ENCODE measurements around the gene NFATC1. TPM values are rescaled to one million over a fixed set of nuclear protein-coding genes. Genes with fewer than 3 reads are reported as not detected.

The NFATC1 gene
- total and polyA plus RNA-seq, 2 experiments from 2014 or later: 4.2 to 11.3 TPM

GRCh38 chr18:79511671-79512301, 116.1 kb downstream of the NFATC1 start:
- Histone ChIP-seq H2AFZ (no peak overlapping the region), H3K4me1 (ENCODE audit: insufficient read depth) (peaks cover 16% of the 10 kb centered on the region), H3K79me2 (no peaks in the 10 kb centered on the region), H3K9me2 (replicated peaks; ENCODE audit: insufficient read depth) (no peaks in the 10 kb centered on the region), H4K20me1 (ENCODE audit: insufficient read depth, poor library complexity, severe bottlenecking) (no peaks in the 10 kb centered on the region), H3K27me3 (peaks cover 4% of the 10 kb centered on the region), H3K4me2 (no peak overlapping the region), H3K27ac (no peak overlapping the region), H3K9me3 (ENCODE audit: low read depth) (no peaks in the 10 kb centered on the region), H3K36me3 (replicated peaks; ENCODE audit: insufficient read depth, low read depth) (no peaks in the 10 kb centered on the region), H3K4me3 (no peak overlapping the region)
- TF ChIP-seq EZH2 (IDR thresholded peaks at IDR 0.05; ENCODE audit: borderline replicate concordance): no peak
- no peak for TF ChIP-seq CTCF (IDR thresholded peaks at IDR 0.05; ENCODE audit: poor library complexity)
- no peak for TF ChIP-seq EZH2phosphoT487 (IDR thresholded peaks at IDR 0.05; ENCODE audit: low read depth, severe bottlenecking, unreplicated experiment)
- 85% methylated on average over 22 of the region's 32 CpGs for WGBS (ENCODE audit: low lambda C conversion rate, missing lambda C conversion rate)
- no peak for DNase-seq (ENCODE audit: low spot score)

DNA sequence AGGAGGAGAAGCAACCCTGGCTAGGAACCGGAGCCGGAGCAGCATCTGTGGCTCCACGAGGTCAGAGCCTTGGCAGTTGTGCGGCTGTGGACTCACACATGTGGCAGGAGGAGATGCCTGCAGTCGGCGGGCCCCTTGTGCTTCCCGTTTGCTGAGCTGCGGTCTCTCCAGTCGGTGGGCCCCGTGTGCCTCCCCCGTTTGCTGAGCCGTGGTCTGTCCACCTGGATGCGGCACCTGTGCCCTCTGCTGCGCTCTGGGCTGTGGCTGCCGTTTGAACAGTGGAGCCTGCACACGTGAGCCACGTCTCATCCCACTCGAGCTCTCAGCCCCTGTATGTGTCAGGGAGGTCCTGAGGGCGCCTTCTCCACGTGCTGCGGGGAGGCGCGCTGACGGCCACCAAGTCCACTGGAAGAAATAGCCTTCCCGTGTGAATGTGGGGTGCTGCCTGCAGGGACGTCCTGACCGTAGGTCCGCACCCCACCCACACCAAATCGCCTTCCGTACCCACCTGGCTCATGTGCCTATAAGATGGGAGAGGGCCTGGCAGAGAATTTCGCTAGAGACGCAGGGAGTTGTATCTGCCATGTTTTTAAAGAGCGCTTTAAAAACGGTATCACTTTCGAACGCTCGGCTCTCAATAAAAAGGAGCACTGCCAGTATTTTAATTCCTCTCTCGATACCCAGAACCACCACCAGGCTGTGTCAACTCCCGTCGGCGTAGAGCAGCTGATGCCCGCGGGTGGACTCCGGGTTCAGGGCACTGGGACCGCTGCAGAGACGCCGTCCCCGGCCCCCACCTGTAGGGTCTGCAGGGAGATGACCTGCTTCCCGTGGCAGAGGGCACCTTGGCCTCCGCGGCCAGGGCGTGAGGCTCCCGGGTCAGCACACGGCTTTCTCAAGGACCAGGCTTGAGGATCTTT, 117.0 kb downstream of the NFATC1 start:
- H3K79me2 ChIP-seq: no peaks in the 10 kb centered on the region
- no peak overlapping the region for H3K4me3 ChIP-seq
- no peaks in the 10 kb centered on the region for H3K36me3 ChIP-seq (replicated peaks; ENCODE audit: insufficient read depth, low read depth)
- H4K20me1 ChIP-seq (ENCODE audit: insufficient read depth, poor library complexity, severe bottlenecking): no peaks in the 10 kb centered on the region
- DNase-seq (ENCODE audit: low spot score): no peak
- H3K27me3 ChIP-seq: peaks cover 4% of the 10 kb centered on the region
- H3K4me2 ChIP-seq: no peak overlapping the region
- TF ChIP-seq EZH2 (IDR thresholded peaks at IDR 0.05; ENCODE audit: borderline replicate concordance) (no peak), EZH2phosphoT487 (IDR thresholded peaks at IDR 0.05; ENCODE audit: low read depth, severe bottlenecking, unreplicated experiment) (no peak), CTCF (IDR thresholded peaks at IDR 0.05; ENCODE audit: poor library complexity) (no peak)
- no peak overlapping the region for H2AFZ ChIP-seq
- no peaks in the 10 kb centered on the region for H3K9me3 ChIP-seq (ENCODE audit: low read depth)
- H3K27ac ChIP-seq: no peak overlapping the region
- WGBS (ENCODE audit: low lambda C conversion rate, missing lambda C conversion rate): 96% methylated on average over 54 of the region's 54 CpGs
- peaks cover 8% of the 10 kb centered on the region for H3K4me1 ChIP-seq (ENCODE audit: insufficient read depth)
- no peaks in the 10 kb centered on the region for H3K9me2 ChIP-seq (replicated peaks; ENCODE audit: insufficient read depth)

DNA sequence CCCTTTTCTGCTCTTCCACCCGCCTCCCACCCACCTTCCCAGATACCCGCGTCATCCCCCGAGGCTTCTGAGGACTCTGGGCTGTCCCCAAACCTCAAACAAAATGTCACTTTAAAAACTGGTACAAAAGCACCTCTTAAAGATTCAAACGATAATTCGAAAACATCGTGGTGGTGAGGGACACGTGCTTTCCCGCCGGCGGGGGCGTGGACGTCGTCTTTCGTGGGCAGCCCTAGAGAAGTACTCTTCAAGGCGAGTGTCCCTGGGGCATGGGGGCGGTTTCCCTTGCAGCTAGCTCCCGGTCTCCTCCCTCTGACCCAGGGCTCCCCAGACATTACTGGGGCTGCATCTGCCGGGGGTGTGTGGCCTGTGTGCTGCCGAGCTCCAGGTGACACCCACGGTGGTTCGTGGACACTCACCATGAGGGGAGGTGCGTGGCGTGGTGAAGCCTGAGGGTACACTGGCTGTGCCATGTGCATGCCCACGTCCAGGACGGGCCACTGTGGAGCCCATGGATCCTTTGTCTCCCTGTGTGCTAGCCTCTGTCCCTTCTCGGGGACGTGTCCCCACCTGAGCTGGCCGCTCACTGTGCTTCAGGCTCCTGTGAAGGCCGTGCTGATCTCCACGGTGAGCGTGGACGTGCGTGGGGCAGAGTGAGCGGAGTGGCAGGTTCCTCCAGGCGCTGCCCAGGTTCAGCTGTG, 117.8 kb downstream of the NFATC1 start:
- 97% methylated on average over 35 of the region's 36 CpGs for WGBS (ENCODE audit: low lambda C conversion rate, missing lambda C conversion rate)
- Histone ChIP-seq H3K4me2 (no peak overlapping the region), H3K4me3 (no peak overlapping the region)

More for the DNA sequence above, 117.8 kb downstream of the NFATC1 start:
- H3K27ac ChIP-seq: no peak overlapping the region
- H4K20me1 ChIP-seq (ENCODE audit: insufficient read depth, poor library complexity, severe bottlenecking): no peaks in the 10 kb centered on the region
- no peaks in the 10 kb centered on the region for H3K9me2 ChIP-seq (replicated peaks; ENCODE audit: insufficient read depth)
- no peaks in the 10 kb centered on the region for H3K79me2 ChIP-seq
- H2AFZ ChIP-seq: no peak overlapping the region
- no peaks in the 10 kb centered on the region for H3K36me3 ChIP-seq (replicated peaks; ENCODE audit: insufficient read depth, low read depth)
- H3K27me3 ChIP-seq: peaks cover 3% of the 10 kb centered on the region
- peaks cover 8% of the 10 kb centered on the region for H3K4me1 ChIP-seq (ENCODE audit: insufficient read depth)
- TF ChIP-seq EZH2 (IDR thresholded peaks at IDR 0.05; ENCODE audit: borderline replicate concordance): no peak
- no peak for TF ChIP-seq EZH2phosphoT487 (IDR thresholded peaks at IDR 0.05; ENCODE audit: low read depth, severe bottlenecking, unreplicated experiment)
- TF ChIP-seq CTCF (IDR thresholded peaks at IDR 0.05; ENCODE audit: poor library complexity): no peak
- no peaks in the 10 kb centered on the region for H3K9me3 ChIP-seq (ENCODE audit: low read depth)
- DNase-seq (ENCODE audit: low spot score): no peak
